Mesodermal cell (in vitro differentiated cells): ENCODE data around the gene PKP4.

Source experiments
- H3K27ac ChIP-seq: 2 replicates; pipeline ENCODE4 v1.7.0; 2013; ENCODE audit warnings: mild to moderate bottlenecking, low read depth, low read length, moderate library complexity; ENCODE audit not compliant: severe bottlenecking
- H3K36me3 ChIP-seq: 2 replicates; pipeline ENCODE4 v1.7.1; 2013; ENCODE audit warnings: mild to moderate bottlenecking, low read length, moderate library complexity; ENCODE audit not compliant: control insufficient read depth, insufficient read depth
- H3K4me1 ChIP-seq: one replicate; pipeline ENCODE4 v1.7.1; 2013; ENCODE audit warnings: mild to moderate bottlenecking, low read length; ENCODE audit not compliant: insufficient read depth, control insufficient read depth, poor library complexity, severe bottlenecking
- H3K4me3 ChIP-seq: 2 replicates; pipeline ENCODE4 v1.7.0; 2013; ENCODE audit warnings: low read length, control low read depth, mild to moderate bottlenecking; ENCODE audit not compliant: insufficient read depth, poor library complexity, severe bottlenecking; ENCODE audit errors: extremely low read depth
- H3K9me3 ChIP-seq: 2 replicates; pipeline ENCODE4 v1.7.1; 2013; ENCODE audit warnings: mild to moderate bottlenecking, low read length, moderate library complexity; ENCODE audit not compliant: control insufficient read depth
- WGBS, 2 experiments: methylation state at CpG; one replicate each; pipeline ENCODE4 v1.1.5; 2013; ENCODE audit warnings: missing lambda C conversion rate in 2 of 2; ENCODE audit not compliant: insufficient coverage in 2 of 2; 5-methylcytosine and 5-hydroxymethylcytosine counted together

The PKP4 gene

GRCh38 chr2:158624071-158624667 is 167.4 kb downstream of the PKP4 start:
- Histone ChIP-seq H3K36me3 (peaks cover 55% of the 10 kb centered on the region), H3K4me3 (no peak overlapping the region), H3K9me3 (no peaks in the 10 kb centered on the region), H3K27ac (no peak overlapping the region), H3K4me1 (peaks cover 2% of the 10 kb centered on the region)
- WGBS, 2 experiments: 93 to 94% methylated on average over 2 of the region's 3 CpGs

GRCh38 chr2:158624961-158625360 is 168.2 kb downstream of the PKP4 start:
- Histone ChIP-seq H3K27ac (no peak overlapping the region), H3K9me3 (no peaks in the 10 kb centered on the region), H3K4me3 (no peak overlapping the region), H3K4me1 (no peaks in the 10 kb centered on the region), H3K36me3 (peaks cover 55% of the 10 kb centered on the region)
- 90 to 96% methylated on average over 6 to 19 of the region's 19 CpGs for WGBS, 2 experiments

- Histone ChIP-seq H3K27ac (no peak overlapping the region), H3K4me3 (no peak overlapping the region), H3K4me1 (no peaks in the 10 kb centered on the region), H3K36me3 (peaks cover 49% of the 10 kb centered on the region), H3K9me3 (no peaks in the 10 kb centered on the region)
- WGBS, 2 experiments: 95 to 100% methylated on average over 3 to 5 of the region's 5 CpGs
Measured at GRCh38 chr2:158629116-158629515, 172.4 kb downstream of the PKP4 start.

DNA sequence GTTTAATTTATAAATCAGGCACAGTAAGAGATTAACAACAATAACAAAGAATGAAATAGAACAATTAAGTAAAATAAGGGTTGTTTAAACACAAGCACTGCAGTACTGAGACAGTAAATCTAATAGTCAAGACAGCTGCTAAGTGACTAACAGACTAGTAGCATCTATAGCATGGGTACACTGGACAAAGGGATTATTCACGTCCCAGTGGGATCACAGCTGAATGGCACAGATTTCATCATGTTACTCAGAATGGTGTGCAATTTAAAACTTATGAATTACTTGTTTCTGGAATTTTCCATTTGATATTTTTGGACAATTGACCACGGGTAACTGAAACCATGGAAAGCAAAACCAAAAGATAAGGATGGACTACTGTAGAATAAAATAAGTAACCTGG is 176.5 kb downstream of the PKP4 start:
- H3K4me1 ChIP-seq: no peaks in the 10 kb centered on the region
- H3K36me3 ChIP-seq: peaks cover 33% of the 10 kb centered on the region
- 92 to 100% methylated on average over 2 of the region's 2 CpGs for WGBS, 2 experiments
- no peak overlapping the region for H3K4me3 ChIP-seq
- no peaks in the 10 kb centered on the region for H3K9me3 ChIP-seq
- no peak overlapping the region for H3K27ac ChIP-seq

DNA sequence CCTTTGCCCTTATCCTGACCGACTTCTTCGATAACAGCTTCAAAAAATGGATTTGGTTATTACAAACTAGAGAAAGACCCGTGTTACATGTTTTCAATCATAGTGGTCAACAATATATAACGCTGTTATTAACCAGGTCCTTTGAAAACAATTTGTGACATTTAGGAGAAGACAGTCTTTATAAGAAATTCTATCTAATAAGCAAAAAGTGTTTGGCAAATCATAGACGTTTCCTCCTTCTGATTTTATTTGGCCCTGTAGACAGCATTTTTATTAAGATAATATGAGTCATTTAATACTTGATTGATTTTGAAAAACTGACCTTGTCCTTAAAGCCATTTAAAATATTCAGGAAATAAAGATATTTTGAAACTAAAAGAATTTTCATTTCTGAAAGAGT is 177.9 kb downstream of the PKP4 start:
- 100% methylated on average over 3 of the region's 5 CpGs; no CpG with 5 or more reads in 1 of the 2 experiments for WGBS, 2 experiments
- H3K9me3 ChIP-seq: no peaks in the 10 kb centered on the region
- H3K4me1 ChIP-seq: no peaks in the 10 kb centered on the region
- no peak overlapping the region for H3K27ac ChIP-seq
- no peak overlapping the region for H3K4me3 ChIP-seq
- peaks cover 33% of the 10 kb centered on the region for H3K36me3 ChIP-seq

DNA sequence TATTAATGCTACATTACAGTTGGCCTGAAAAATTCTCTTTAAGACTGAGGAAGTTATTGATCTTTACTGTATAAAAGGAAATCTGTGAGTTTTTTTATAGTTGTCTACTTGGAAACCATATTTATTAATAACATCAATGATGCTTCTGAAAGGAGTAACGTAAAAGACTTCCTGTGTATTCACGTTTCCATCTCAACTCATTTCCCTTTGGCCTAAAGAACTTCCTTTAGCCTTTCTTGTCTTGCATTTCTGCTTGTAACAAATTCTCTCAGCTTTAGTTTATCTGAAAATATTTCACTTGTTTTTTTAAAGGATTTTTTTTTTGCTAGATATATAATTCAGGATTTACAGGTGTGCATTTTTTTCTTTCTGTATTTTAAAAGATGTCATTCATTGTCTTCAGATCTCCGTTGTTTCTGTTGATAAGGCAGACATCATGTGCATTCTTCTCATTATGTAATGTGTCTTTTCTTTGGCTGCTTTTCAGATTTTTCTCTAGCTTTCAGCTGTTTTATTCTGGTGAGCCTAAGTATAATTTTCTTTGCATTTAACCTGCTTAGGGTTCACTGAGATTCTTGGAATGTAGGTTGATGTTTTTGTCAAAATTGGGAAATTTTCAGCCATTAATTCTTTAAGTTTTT is 179.3 kb downstream of the PKP4 start:
- Histone ChIP-seq H3K9me3 (no peaks in the 10 kb centered on the region), H3K4me3 (no peak overlapping the region), H3K4me1 (no peaks in the 10 kb centered on the region), H3K27ac (no peak overlapping the region), H3K36me3 (peaks cover 41% of the 10 kb centered on the region)
- WGBS, 2 experiments: 85 to 92% methylated on average over 2 of the region's 3 CpGs

GRCh38 chr2:158637357-158637756 is 180.6 kb downstream of the PKP4 start:
- 84 to 98% methylated on average over 4 to 5 of the region's 7 CpGs for WGBS, 2 experiments
- Histone ChIP-seq H3K4me1 (no peaks in the 10 kb centered on the region), H3K36me3 (peaks cover 35% of the 10 kb centered on the region), H3K27ac (no peak overlapping the region), H3K9me3 (no peaks in the 10 kb centered on the region), H3K4me3 (no peak overlapping the region)

- H3K27ac ChIP-seq: no peak overlapping the region
- H3K4me1 ChIP-seq: no peaks in the 10 kb centered on the region
- H3K4me3 ChIP-seq: no peak overlapping the region
- no peaks in the 10 kb centered on the region for H3K9me3 ChIP-seq
- WGBS, 2 experiments: 64 to 65% methylated on average over 3 of the region's 4 CpGs
- H3K36me3 ChIP-seq: peaks cover 20% of the 10 kb centered on the region
Measured at GRCh38 chr2:158644139-158644538, 187.4 kb downstream of the PKP4 start.

DNA sequence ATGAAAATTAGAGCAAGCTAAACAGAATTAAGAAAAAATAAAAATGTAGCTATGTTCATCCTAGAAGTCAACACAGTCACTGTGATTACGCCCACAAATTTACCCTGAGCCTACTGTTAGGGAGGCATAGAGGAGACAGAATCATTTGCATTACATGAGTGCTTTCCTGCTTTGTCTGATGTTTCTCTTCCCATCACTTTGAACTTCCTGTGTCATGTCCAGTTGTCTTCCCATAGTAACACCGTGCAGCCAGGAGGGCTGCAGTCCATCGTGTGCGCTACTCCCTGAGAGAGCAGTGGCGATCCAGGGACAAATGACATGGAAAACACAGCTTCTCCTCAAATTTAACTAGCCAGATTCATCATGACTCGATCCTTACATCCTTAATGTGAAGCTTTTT is 188.5 kb downstream of the PKP4 start:
- Histone ChIP-seq H3K36me3 (peaks cover 13% of the 10 kb centered on the region), H3K4me1 (no peaks in the 10 kb centered on the region), H3K27ac (no peak overlapping the region), H3K9me3 (no peaks in the 10 kb centered on the region), H3K4me3 (no peak overlapping the region)
- 98 to 100% methylated on average over 4 to 5 of the region's 6 CpGs for WGBS, 2 experiments

DNA sequence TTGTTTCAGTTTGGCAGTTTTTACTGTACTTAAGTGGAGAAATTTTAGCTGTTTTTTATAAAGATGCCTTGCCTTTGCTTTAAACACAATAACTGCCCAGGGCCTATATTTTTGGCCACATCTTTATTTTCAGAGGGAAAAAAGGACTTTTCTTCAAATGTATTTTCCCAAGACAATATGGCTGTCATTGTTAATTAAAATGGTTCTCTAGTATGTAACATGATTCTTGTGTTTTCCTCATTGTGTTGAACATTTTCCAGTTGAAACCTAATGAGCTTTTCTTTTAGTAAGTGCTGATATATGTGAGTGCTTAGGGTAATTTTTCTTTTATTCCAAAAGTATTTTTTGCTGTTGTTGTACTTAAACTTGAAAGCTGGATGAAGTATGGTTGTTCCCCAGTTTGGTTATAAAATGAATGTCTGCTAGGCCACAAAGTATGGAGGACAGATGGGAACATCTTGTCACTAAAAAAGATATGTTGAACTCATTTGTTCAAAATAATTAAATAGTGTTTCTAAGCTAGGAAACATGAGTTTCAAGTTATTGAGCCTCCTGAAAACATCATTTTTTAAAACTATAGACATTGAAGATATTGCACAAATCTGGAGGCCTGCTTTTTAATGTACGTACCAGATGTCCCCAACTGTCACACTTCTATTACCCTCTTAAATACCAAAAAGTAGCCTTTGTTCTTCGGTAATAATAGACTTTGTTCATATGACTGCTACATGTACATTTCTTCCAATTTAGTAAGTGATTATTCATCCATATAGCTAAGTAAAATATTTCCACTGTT is 190.9 kb downstream of the PKP4 start:
- no peak overlapping the region for H3K27ac ChIP-seq
- H3K36me3 ChIP-seq: peaks cover 8% of the 10 kb centered on the region
- no peaks in the 10 kb centered on the region for H3K4me1 ChIP-seq
- no peaks in the 10 kb centered on the region for H3K9me3 ChIP-seq
- 83 to 100% methylated on average over 1 of the region's 2 CpGs for WGBS, 2 experiments
- H3K4me3 ChIP-seq: no peak overlapping the region

GRCh38 chr2:158649846-158650245 is 193.1 kb downstream of the PKP4 start:
- 80 to 92% methylated on average over 1 to 2 of the region's 2 CpGs for WGBS, 2 experiments
- no peaks in the 10 kb centered on the region for H3K4me1 ChIP-seq
- H3K4me3 ChIP-seq: no peak overlapping the region
- no peak overlapping the region for H3K27ac ChIP-seq
- H3K9me3 ChIP-seq: no peaks in the 10 kb centered on the region
- peaks cover 8% of the 10 kb centered on the region for H3K36me3 ChIP-seq
